Omental fat pad (tissue), 4 donors: Measurements from ENCODE around the gene NLGN4X. TPM values are rescaled to one million over a fixed set of nuclear protein-coding genes. Genes with fewer than 3 reads are reported as not detected.

Source experiments
- ATAC-seq: fragments of 150-250 bp; one replicate; pipeline ENCODE4 v1.9.1; 2016; ENCODE audit warnings: mild to moderate bottlenecking, moderate library complexity; ENCODE audit not compliant: low FRiP score
- DNase-seq: peaks from one replicate; pipeline ENCODE4 v3.0.0-alpha.2; 2019; ENCODE audit warnings: low spot score
- total RNA-seq, 4 donors: library from RNA; depleted of rRNA; stranded (reverse); fragments of >200 nt; gene quantifications; one replicate each; pipeline ENCODE4 v1.1.0, GENCODE V29; 2016
- TF ChIP-seq, protein P1 (sequence below), 3 donors: fragments of 450-650 bp; IDR thresholded peaks; one replicate each; pipeline ENCODE4 v1.5.1; 2016 to 2017; ENCODE audit warnings: antibody characterized with exemption in 3 of 3, mild to moderate bottlenecking in 3 of 3, moderate library complexity in 2 of 3

The NLGN4X gene
- total RNA-seq, 4 donors from 2014 or later: 2.9 to 14.8 (median 5.5) TPM

DNA sequence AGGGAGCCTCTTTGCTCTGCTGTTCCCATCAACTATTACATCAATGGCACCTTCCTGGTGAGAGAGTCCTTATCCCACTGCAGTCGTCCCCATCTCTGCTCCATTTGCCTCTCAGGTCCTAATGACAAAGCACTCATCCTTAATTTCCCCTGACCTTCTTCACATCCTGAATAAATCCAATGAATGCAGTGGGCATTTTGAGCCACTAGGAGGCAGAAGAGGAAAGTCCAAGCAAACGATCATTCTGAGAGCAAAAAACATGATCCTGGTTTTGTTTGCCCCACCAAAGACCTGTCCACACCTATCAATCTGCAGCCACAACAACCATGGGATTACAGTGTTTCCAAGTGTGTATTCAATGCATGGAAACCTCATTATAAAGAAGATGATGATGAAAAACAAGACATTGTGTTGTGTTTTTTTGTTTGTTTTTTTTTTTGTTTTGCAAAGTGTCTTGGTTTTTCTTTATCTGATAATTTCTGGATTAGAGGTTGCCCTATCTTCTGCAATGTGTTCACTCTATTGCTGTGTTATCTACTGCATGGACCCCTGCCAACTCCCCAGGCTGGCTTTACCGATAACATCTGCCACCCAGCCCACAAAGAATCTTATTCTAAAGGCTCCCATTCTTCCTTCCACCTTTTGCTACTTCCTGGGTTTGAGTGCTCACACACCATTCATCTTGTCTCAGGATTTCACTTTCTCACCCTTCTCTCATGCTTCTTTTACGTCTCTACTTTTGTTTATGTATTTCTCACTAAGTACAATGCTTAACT lies 207.2 kb downstream of the NLGN4X start:
- DNase-seq (no peak), ATAC-seq (no peak)
- TF ChIP-seq, protein P1, sequence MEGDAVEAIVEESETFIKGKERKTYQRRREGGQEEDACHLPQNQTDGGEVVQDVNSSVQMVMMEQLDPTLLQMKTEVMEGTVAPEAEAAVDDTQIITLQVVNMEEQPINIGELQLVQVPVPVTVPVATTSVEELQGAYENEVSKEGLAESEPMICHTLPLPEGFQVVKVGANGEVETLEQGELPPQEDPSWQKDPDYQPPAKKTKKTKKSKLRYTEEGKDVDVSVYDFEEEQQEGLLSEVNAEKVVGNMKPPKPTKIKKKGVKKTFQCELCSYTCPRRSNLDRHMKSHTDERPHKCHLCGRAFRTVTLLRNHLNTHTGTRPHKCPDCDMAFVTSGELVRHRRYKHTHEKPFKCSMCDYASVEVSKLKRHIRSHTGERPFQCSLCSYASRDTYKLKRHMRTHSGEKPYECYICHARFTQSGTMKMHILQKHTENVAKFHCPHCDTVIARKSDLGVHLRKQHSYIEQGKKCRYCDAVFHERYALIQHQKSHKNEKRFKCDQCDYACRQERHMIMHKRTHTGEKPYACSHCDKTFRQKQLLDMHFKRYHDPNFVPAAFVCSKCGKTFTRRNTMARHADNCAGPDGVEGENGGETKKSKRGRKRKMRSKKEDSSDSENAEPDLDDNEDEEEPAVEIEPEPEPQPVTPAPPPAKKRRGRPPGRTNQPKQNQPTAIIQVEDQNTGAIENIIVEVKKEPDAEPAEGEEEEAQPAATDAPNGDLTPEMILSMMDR (IDR thresholded peaks at IDR 0.05): no peak

GRCh38 chrX:6019076-6019475 lies 209.6 kb downstream of the NLGN4X start:
- TF ChIP-seq, protein P1 (IDR thresholded peaks at IDR 0.05): no peak
- ATAC-seq (no peak), DNase-seq (no peak)

DNA sequence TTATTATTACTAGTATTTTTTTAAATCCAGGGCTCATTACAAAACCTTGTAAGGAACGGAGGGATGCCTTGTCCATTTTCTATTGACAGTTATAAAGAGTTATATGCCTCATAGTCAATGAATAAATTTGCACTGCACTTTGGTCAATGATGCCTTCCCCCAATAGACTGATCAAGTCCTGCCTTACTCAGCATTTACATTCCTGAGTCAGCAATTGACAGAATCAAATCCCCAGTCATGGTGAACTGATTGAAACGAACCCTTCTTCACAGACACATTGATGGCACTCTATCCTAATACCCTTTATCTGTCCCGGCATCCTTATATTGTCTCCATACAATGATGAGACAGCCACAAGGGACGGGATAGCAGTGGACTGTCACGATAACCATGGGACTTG lies 213.2 kb downstream of the NLGN4X start:
- TF ChIP-seq, protein P1 (IDR thresholded peaks at IDR 0.05): no peak
- no peak for DNase-seq
- no peak for ATAC-seq

DNA sequence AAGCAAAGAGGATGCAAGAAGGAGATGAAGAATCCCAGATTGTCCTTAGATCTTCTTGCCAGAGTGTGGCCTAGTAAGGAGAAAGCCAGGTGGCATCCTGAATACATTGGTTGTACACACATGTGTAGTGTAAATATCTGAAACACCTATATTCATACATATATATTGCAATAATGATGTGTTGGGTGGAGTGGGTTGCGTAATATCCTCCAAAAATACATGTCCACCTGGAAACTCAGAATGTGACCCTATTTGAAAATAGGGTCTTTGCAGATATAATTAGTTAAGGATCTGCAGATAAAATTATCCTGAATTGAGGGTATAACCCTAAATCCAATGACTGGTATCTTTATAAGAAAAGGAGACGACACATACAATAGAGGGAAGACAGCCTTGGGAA lies 216.3 kb downstream of the NLGN4X start:
- ATAC-seq (no peak), DNase-seq (no peak)
- TF ChIP-seq, protein P1 (IDR thresholded peaks at IDR 0.05): no peak

DNA sequence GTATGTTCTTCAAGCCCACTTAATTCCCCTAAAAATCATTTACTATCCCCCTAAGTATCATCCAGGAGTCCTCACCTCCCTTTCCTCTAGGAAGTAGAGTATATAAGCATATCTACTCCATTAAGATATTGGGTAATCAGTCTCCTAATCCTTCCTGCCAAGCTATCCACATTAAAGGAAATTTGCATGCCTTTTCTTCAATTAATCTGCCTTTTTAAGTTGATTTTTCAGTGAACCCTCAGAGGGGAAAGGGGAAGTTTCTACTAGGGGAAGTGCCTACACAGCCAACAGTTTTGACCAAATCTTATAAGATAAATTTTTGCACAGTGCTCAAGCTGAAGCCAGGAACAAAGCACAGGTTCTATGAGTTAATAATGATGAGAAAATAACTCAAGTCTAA lies 222.8 kb downstream of the NLGN4X start:
- TF ChIP-seq, protein P1 (IDR thresholded peaks at IDR 0.05): no peak
- no peak for DNase-seq
- ATAC-seq: no peak

GRCh38 chrX:6004529-6004928 lies 224.1 kb downstream of the NLGN4X start:
- TF ChIP-seq, protein P1 (IDR thresholded peaks at IDR 0.05): no peak
- DNase-seq: no peak
- ATAC-seq: no peak

- DNase-seq (no peak), ATAC-seq (no peak)
- TF ChIP-seq, protein P1 (IDR thresholded peaks at IDR 0.05): no peak
Measured at GRCh38 chrX:6002056-6002455, 226.6 kb downstream of the NLGN4X start.
